Measurements from ENCODE around the gene KRTAP5-8.
"Not testable (repeated sequence)": the region's sequence is repeated elsewhere in the genome, so short reads cannot be mapped to it uniquely, and the experiment has no call there.

KRTAP5-8 gene

GRCh38 chr11:71572811-71573210 lies 35.0 kb downstream of the KRTAP5-8 start:
- H3K4me3 ChIP-seq (ENCODE audit: low read length) = no peak overlapping the region
- no peaks in the 10 kb centered on the region for H3K36me3 ChIP-seq (ENCODE audit: control insufficient read depth, insufficient read depth, low read length)
- H3K4me1 ChIP-seq (ENCODE audit: control insufficient read depth, insufficient read depth, low read length) = no peaks in the 10 kb centered on the region
- H3K9ac ChIP-seq (ENCODE audit: low read length) = no peak overlapping the region
- H3K27ac ChIP-seq (ENCODE audit: low read depth, low read length) = no peak overlapping the region
- no peaks in the 10 kb centered on the region for H3K27me3 ChIP-seq (ENCODE audit: control insufficient read depth, insufficient read depth, low read length)

GRCh38 chr11:71574418-71574817 lies 36.6 kb downstream of the KRTAP5-8 start:
- no peak overlapping the region for H3K9ac ChIP-seq (ENCODE audit: low read length)
- H3K36me3 ChIP-seq (ENCODE audit: control insufficient read depth, insufficient read depth, low read length) = no peaks in the 10 kb centered on the region
- H3K27me3 ChIP-seq (ENCODE audit: control insufficient read depth, insufficient read depth, low read length) = no peaks in the 10 kb centered on the region

GRCh38 chr11:71575723-71576424 lies 38.0 kb downstream of the KRTAP5-8 start:
- no peaks in the 10 kb centered on the region for H3K36me3 ChIP-seq (ENCODE audit: control insufficient read depth, insufficient read depth, low read length)
- H3K27ac ChIP-seq (ENCODE audit: low read depth, low read length) = no peak overlapping the region
- H3K9ac ChIP-seq (ENCODE audit: low read length) = no peak overlapping the region
- H3K4me1 ChIP-seq (ENCODE audit: control insufficient read depth, insufficient read depth, low read length) = no peaks in the 10 kb centered on the region
- no peaks in the 10 kb centered on the region for H3K27me3 ChIP-seq (ENCODE audit: control insufficient read depth, insufficient read depth, low read length)
- no peak overlapping the region for H3K4me3 ChIP-seq (ENCODE audit: low read length)

More at GRCh38 chr11:71574418-71574817, 36.6 kb downstream of the KRTAP5-8 start:
- H3K4me1 ChIP-seq (ENCODE audit: control insufficient read depth, insufficient read depth, low read length) = no peaks in the 10 kb centered on the region
- no peak overlapping the region for H3K27ac ChIP-seq (ENCODE audit: low read depth, low read length)
- H3K4me3 ChIP-seq (ENCODE audit: low read length) = no peak overlapping the region

DNA sequence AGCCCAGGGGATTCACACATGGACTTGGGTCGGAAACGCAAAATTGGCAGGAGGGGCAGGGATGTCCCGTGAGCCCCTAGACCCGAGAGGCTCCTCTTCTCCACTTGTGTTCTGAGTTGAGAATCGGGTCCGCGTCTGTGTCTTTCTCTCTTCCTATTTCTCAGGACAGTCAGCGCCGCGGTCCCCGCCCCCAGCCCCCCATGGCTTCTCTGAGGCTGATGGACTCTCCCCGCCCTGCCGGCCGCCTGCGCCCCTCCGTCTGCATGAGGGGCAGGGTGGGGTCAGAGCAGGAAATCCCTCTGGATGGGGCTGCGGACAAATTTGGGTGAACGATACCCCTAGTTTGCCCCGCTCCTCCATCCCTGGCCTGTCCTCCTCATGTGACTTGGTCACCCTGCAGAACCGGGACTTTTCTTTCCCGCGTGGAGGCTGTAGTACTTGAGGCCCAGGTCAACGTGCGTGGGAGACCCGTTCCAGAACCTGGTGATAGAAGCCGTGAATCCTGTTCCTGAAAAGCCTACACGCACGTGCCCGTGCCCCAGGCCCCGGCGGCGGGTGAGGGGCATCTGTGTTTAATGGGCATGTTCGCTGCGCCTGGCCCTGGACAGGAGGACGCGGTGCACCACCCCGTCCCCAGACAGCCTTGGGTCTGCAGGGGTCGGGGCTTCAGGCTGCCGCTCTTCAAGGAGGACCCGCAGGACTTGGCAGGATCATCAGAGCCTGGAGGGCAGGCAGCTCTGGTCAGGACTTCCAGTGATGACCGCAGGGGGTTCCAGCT lies 39.1 kb downstream of the KRTAP5-8 start:
- H3K27me3 ChIP-seq (ENCODE audit: control insufficient read depth, insufficient read depth, low read length) = not testable (repeated sequence)

GRCh38 chr11:71577469-71578004 lies 39.7 kb downstream of the KRTAP5-8 start:
- no peaks in the 10 kb centered on the region for H3K36me3 ChIP-seq (ENCODE audit: control insufficient read depth, insufficient read depth, low read length)
- H3K9ac ChIP-seq (ENCODE audit: low read length) = no peak overlapping the region
- H3K27me3 ChIP-seq (ENCODE audit: control insufficient read depth, insufficient read depth, low read length) = no peaks in the 10 kb centered on the region
- H3K4me1 ChIP-seq (ENCODE audit: control insufficient read depth, insufficient read depth, low read length) = no peaks in the 10 kb centered on the region
- no peak overlapping the region for H3K4me3 ChIP-seq (ENCODE audit: low read length)
- no peak overlapping the region for H3K27ac ChIP-seq (ENCODE audit: low read depth, low read length)

More for the DNA sequence above, 39.1 kb downstream of the KRTAP5-8 start:
- not testable (repeated sequence) for H3K9ac ChIP-seq (ENCODE audit: low read length); H3K36me3 ChIP-seq (ENCODE audit: control insufficient read depth, insufficient read depth, low read length); H3K27ac ChIP-seq (ENCODE audit: low read depth, low read length); H3K4me3 ChIP-seq (ENCODE audit: low read length); H3K4me1 ChIP-seq (ENCODE audit: control insufficient read depth, insufficient read depth, low read length)

- not testable (repeated sequence) for H3K9ac ChIP-seq (ENCODE audit: low read length); H3K27me3 ChIP-seq (ENCODE audit: control insufficient read depth, insufficient read depth, low read length); H3K4me3 ChIP-seq (ENCODE audit: low read length); H3K4me1 ChIP-seq (ENCODE audit: control insufficient read depth, insufficient read depth, low read length); H3K36me3 ChIP-seq (ENCODE audit: control insufficient read depth, insufficient read depth, low read length); H3K27ac ChIP-seq (ENCODE audit: low read depth, low read length)
Measured at GRCh38 chr11:71579513-71579912, 41.7 kb downstream of the KRTAP5-8 start.

GRCh38 chr11:71580057-71581003 lies 42.5 kb downstream of the KRTAP5-8 start:
- Histone ChIP-seq H3K36me3 (ENCODE audit: control insufficient read depth, insufficient read depth, low read length) (no peaks in the 10 kb centered on the region), H3K4me1 (ENCODE audit: control insufficient read depth, insufficient read depth, low read length) (no peaks in the 10 kb centered on the region), H3K27ac (ENCODE audit: low read depth, low read length) (no peak overlapping the region), H3K9ac (ENCODE audit: low read length) (no peak overlapping the region), H3K4me3 (ENCODE audit: low read length) (no peak overlapping the region), H3K27me3 (ENCODE audit: control insufficient read depth, insufficient read depth, low read length) (no peaks in the 10 kb centered on the region)

DNA sequence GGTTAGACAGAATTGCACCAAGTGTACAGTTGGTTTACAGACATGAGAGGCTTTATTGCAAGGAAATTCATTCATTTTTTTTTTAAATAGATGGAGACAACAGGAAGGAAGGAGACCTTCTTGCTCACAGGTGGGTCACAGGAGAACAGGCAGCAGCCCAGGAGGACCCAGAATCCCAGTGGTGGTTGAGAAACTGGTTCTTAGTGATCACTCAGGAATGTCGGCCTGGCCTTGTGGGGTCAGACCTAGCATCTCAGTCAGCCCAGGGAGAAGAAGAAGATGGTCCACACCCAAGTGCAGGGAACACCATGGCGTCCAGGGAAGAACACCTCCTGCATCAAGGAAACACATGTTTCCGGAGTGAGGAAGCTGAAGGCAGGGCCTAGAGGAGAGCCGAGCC lies 44.0 kb downstream of the KRTAP5-8 start:
- Histone ChIP-seq H3K27me3 (ENCODE audit: control insufficient read depth, insufficient read depth, low read length) (no peaks in the 10 kb centered on the region), H3K4me1 (ENCODE audit: control insufficient read depth, insufficient read depth, low read length) (no peaks in the 10 kb centered on the region), H3K27ac (ENCODE audit: low read depth, low read length) (no peak overlapping the region), H3K4me3 (ENCODE audit: low read length) (no peak overlapping the region), H3K36me3 (ENCODE audit: control insufficient read depth, insufficient read depth, low read length) (no peaks in the 10 kb centered on the region), H3K9ac (ENCODE audit: low read length) (no peak overlapping the region)

DNA sequence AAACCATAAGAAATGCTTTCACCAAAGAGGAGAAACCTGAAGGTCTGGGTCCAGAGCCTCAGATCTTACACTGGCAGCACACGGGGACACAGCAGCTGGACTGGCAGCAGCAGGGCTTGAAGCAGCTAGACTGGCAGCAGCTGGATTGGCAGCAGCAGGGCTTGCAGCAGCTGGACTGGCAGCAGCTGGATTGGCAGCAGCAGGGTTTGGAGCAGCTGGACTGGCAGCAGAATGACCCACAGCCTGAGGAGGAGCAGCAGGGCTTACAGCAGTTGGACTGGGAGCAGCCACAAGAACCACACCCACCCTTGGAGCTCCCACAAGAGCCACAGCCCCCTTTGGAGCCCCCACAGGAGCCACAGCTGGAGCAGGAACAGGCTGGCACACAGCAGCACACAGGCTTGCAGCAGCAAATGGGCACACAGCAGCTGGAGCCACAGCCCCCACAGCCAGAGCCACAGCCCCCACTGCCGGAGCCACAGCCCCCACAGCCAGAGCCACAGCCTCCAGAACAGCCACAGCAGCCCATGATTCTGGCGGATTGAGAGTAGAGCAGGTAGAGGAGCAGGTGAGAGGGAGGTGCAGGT lies 44.6 kb downstream of the KRTAP5-8 start, which contains the start of gene KRTAP5-11:
Gene KRTAP5-11, minus strand, starts transcription at position 567 of the 587 bp plus-strand sequence. Its CDS starts 38 bp downstream, at position 529.
- no peaks in the 10 kb centered on the region for H3K27me3 ChIP-seq (ENCODE audit: control insufficient read depth, insufficient read depth, low read length)
- no peak within 1 kb of the TSS for H3K9ac ChIP-seq (ENCODE audit: low read length)
- no peaks in the 10 kb centered on the region for H3K36me3 ChIP-seq (ENCODE audit: control insufficient read depth, insufficient read depth, low read length)
- H3K4me3 ChIP-seq (ENCODE audit: low read length) = no peak within 1 kb of the TSS
- H3K27ac ChIP-seq (ENCODE audit: low read depth, low read length) = no peak within 1 kb of the TSS
- H3K4me1 ChIP-seq (ENCODE audit: control insufficient read depth, insufficient read depth, low read length) = no peaks in the 10 kb centered on the region

DNA sequence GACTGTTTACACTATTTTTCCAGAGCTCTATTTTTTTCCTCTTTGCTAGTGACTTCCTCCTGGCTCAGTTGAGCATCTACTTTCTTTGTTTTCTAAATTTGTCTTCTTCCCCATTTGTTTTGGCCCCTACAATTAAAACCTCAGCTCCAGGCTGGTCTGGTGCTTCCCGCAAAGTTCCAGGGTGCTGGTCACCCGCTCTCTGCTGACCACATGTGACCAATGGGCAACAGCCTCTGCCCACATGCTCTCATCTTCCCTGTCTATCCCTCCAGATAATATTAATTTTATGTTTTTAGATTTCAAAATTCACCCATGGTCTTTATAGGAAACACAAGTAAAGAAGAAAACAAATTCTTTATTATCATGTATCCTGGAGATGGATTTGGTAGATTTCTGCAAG lies 45.1 kb downstream of the KRTAP5-8 start:
- H3K4me1 ChIP-seq (ENCODE audit: control insufficient read depth, insufficient read depth, low read length); H3K36me3 ChIP-seq (ENCODE audit: control insufficient read depth, insufficient read depth, low read length); H3K9ac ChIP-seq (ENCODE audit: low read length); H3K27ac ChIP-seq (ENCODE audit: low read depth, low read length); H3K27me3 ChIP-seq (ENCODE audit: control insufficient read depth, insufficient read depth, low read length); H3K4me3 ChIP-seq (ENCODE audit: low read length): not testable (repeated sequence)

DNA sequence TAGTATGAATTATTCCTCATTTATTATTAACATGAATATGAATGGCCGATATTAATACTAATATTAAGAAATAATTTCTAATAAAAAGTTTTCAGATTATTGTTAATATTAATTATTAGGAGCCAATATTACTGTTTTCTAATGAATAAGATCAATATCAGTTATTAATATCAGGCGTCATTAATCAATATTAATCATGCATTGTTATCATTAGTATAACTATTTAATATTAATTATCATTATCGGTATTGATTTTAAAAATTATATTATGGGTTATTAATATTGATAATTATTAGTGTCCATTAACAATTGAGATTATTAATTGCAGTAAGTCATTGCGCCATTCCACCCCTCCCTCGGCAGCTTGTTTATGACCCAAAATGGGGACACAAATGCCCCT lies 47.8 kb downstream of the KRTAP5-8 start:
- H3K36me3 ChIP-seq (ENCODE audit: control insufficient read depth, insufficient read depth, low read length); H3K27me3 ChIP-seq (ENCODE audit: control insufficient read depth, insufficient read depth, low read length); H3K27ac ChIP-seq (ENCODE audit: low read depth, low read length); H3K4me3 ChIP-seq (ENCODE audit: low read length); H3K4me1 ChIP-seq (ENCODE audit: control insufficient read depth, insufficient read depth, low read length); H3K9ac ChIP-seq (ENCODE audit: low read length): not testable (repeated sequence)

DNA sequence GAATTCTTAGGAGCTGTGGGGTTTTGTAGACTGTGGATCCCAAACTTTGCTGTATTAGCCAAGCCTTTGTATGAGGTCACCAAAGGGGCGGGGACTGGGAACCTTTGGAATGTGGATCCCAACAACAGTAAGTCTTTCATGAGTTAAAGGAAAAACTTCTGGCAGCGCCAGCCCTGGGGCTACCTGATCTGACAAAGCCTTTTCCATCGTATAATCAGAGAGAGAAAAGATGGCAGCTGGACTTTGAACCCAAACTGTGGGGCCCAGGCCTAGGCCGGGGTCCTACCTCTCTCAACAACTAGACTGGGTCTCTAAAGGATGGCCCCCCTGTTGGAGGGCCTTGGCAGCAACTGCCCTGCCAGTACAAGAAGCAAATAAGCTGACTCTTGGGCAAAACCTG lies 50.5 kb downstream of the KRTAP5-8 start:
- H3K4me3 ChIP-seq (ENCODE audit: low read length); H3K9ac ChIP-seq (ENCODE audit: low read length); H3K27me3 ChIP-seq (ENCODE audit: control insufficient read depth, insufficient read depth, low read length); H3K36me3 ChIP-seq (ENCODE audit: control insufficient read depth, insufficient read depth, low read length); H3K27ac ChIP-seq (ENCODE audit: low read depth, low read length); H3K4me1 ChIP-seq (ENCODE audit: control insufficient read depth, insufficient read depth, low read length): not testable (repeated sequence)

All from rectal smooth muscle tissue (tissue), 1 donor.